ENCODE data around the gene ZNF83.

- TF ChIP-seq CTCF (IDR thresholded peaks at IDR 0.05) (no peak), EZH2 (IDR thresholded peaks at IDR 0.05; ENCODE audit: borderline replicate concordance, insufficient read depth, low read depth, low read length, poor library complexity, severe bottlenecking) (no peak)
Measured at GRCh38 chr19:52590728-52591127, 47.4 kb downstream of the ZNF83 start.
